ENCODE data around the gene PRKAR2B. TPM values are rescaled to one million over a fixed set of nuclear protein-coding genes. Genes with fewer than 3 reads are reported as not detected.
"Not testable (repeated sequence)": the region's sequence is repeated elsewhere in the genome, so short reads cannot be mapped to it uniquely, and the experiment has no call there.

The PRKAR2B gene
- total RNA-seq, 2 experiments from 2014 or later = 1.4 to 2.0 TPM

GRCh38 chr7:107155726-107156125 is 111.2 kb downstream of the PRKAR2B start:
- H3K36me3 Mint-ChIP-seq = not testable (repeated sequence)

DNA sequence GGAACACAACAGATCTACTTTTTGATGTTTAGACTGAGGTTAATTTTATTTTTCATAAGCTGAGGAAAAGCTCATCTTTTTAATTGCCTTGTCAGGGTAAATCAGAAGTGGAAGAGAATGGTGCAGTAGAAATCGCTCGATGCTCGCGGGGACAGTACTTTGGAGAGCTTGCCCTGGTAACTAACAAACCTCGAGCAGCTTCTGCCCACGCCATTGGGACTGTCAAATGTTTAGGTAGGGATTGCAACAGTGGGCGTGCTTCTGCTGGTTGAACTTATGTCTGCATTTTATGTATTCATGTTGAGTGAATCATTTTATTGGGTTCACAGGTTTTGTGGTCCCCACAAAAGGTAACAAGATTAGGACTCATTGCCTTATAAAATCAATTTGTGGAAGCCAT is 112.6 kb downstream of the PRKAR2B start:
- Mint-ChIP-seq H3K27ac (no peak overlapping the region), H3K4me3 (no peak overlapping the region), H3K9me3 (no peaks in the 10 kb centered on the region), H3K4me1 (no peaks in the 10 kb centered on the region), H3K36me3 (no peaks in the 10 kb centered on the region), H3K27me3 (no peaks in the 10 kb centered on the region)
- no peak for DNase-seq

More at GRCh38 chr7:107155726-107156125, 111.2 kb downstream of the PRKAR2B start:
- H3K4me3 Mint-ChIP-seq, DNase-seq, H3K9me3 Mint-ChIP-seq, H3K4me1 Mint-ChIP-seq, H3K27me3 Mint-ChIP-seq, H3K27ac Mint-ChIP-seq: not testable (repeated sequence)

- no peaks in the 10 kb centered on the region for H3K4me1 Mint-ChIP-seq
- H3K4me3 Mint-ChIP-seq = no peak overlapping the region
- no peak overlapping the region for H3K27ac Mint-ChIP-seq
- H3K36me3 Mint-ChIP-seq = no peaks in the 10 kb centered on the region
- no peak for DNase-seq
- no peaks in the 10 kb centered on the region for H3K27me3 Mint-ChIP-seq
- no peaks in the 10 kb centered on the region for H3K9me3 Mint-ChIP-seq
These were observed 113.5 kb downstream of the PRKAR2B start for GRCh38 chr7:107158028-107158427.

GRCh38 chr7:107160389-107160788 is 115.9 kb downstream of the PRKAR2B start:
- Mint-ChIP-seq H3K27me3 (no peaks in the 10 kb centered on the region), H3K4me1 (peaks cover 2% of the 10 kb centered on the region), H3K27ac (no peak overlapping the region), H3K36me3 (no peaks in the 10 kb centered on the region), H3K4me3 (no peak overlapping the region), H3K9me3 (no peaks in the 10 kb centered on the region)
- DNase-seq = no peak

- Mint-ChIP-seq H3K4me1 (peaks cover 4% of the 10 kb centered on the region), H3K9me3 (no peaks in the 10 kb centered on the region), H3K36me3 (no peaks in the 10 kb centered on the region), H3K27ac (no peak overlapping the region), H3K4me3 (no peak overlapping the region), H3K27me3 (no peaks in the 10 kb centered on the region)
- DNase-seq = no peak
These were observed 116.9 kb downstream of the PRKAR2B start for GRCh38 chr7:107161415-107161814.

- Mint-ChIP-seq H3K4me1 (peaks cover 7% of the 10 kb centered on the region), H3K27me3 (no peaks in the 10 kb centered on the region)
These were observed 118.0 kb downstream of the PRKAR2B start for GRCh38 chr7:107162475-107162874.

DNA sequence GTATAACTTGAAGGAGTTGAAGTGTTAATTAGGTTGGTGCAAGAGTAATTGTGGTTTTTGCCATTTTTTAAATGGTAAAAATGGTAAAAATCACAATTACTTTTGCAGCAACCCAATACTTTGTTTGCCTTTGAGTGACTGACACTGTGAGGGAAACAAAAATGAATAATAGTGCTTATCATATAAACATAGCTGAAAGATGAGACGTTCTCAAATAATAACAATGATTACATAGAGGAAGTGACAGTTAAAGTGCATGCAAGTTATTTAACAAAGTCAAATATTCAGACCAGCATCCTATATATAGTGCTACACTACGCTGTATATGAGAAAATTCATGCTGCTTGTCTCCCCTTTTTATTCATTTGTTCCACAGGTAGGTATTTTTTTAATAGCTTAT is 119.6 kb downstream of the PRKAR2B start:
- Mint-ChIP-seq H3K27me3 (peaks cover 4% of the 10 kb centered on the region), H3K27ac (no peak overlapping the region), H3K4me1 (peaks cover 7% of the 10 kb centered on the region), H3K4me3 (no peak overlapping the region), H3K36me3 (no peaks in the 10 kb centered on the region), H3K9me3 (no peaks in the 10 kb centered on the region)
- DNase-seq = no peak

More at GRCh38 chr7:107162475-107162874, 118.0 kb downstream of the PRKAR2B start:
- Mint-ChIP-seq H3K27ac (no peak overlapping the region), H3K36me3 (no peaks in the 10 kb centered on the region), H3K4me3 (no peak overlapping the region), H3K9me3 (no peaks in the 10 kb centered on the region)
- no peak for DNase-seq

DNA sequence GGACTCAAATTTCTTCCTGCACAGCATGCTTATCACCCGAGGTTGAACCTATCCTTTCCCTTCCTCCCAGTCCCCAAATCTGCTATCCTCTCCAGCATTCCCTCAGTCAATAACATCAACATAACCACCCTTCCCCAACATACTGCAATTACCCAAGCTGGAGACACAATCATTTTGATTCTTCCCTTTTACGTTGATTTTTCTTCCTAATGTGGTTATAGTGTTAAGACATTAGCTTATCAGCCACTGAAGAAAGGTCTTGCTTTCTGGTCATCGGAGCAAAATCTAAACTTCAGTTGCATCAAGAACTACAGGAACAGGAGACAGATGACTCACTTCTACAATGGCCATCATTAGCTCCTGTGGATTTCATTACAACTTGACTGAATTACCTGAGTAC is 120.8 kb downstream of the PRKAR2B start:
- no peak overlapping the region for H3K27ac Mint-ChIP-seq
- no peaks in the 10 kb centered on the region for H3K9me3 Mint-ChIP-seq
- H3K4me3 Mint-ChIP-seq = no peak overlapping the region

DNA sequence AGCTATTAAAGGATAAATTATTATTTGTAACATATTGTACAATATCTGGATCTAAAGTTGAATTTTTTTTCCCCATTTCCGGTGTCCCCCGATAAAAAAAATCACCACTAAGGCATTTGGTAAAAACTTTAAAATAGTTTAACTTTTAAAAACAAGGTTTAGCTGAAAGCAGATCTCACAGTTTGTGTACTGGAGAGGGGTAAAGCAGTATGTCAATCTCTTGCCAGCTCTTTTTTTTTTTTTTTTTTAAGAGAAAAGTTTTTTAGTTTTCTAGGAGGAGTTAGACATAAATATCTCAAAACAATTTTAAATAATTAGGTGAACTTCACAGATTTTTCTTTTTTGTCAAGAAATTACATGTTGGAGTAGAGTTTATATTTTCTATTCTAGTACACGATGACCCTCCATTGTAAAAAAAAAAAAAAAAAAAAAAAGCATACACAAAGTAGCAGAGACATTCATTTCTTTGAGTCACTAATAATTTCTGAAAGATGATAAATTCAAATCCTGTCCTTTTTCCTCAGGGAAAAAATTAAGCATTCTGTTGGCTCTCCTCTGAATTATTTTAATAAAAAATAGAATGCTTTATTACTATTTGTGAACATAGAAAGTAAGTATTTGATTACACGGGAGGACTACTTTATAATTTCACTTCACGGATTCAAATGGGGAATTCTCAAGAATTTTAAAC is 122.4 kb downstream of the PRKAR2B start:
- Mint-ChIP-seq H3K27ac (peak overlapping the region; percentile 99), H3K27me3 (peaks cover 4% of the 10 kb centered on the region), H3K4me3 (peak overlapping the region; percentile 99), H3K4me1 (peaks cover 15% of the 10 kb centered on the region), H3K9me3 (no peaks in the 10 kb centered on the region), H3K36me3 (peaks cover 11% of the 10 kb centered on the region)
- no peak for DNase-seq

More for the DNA sequence above, 120.8 kb downstream of the PRKAR2B start:
- no peak for DNase-seq
- Mint-ChIP-seq H3K4me1 (peaks cover 7% of the 10 kb centered on the region), H3K27me3 (peaks cover 4% of the 10 kb centered on the region), H3K36me3 (peaks cover 5% of the 10 kb centered on the region)

GRCh38 chr7:107167483-107168232 is 123.2 kb downstream of the PRKAR2B start:
- H3K9me3 Mint-ChIP-seq = no peaks in the 10 kb centered on the region
- H3K4me3 Mint-ChIP-seq = peak overlapping the region; percentile 99
- no peak for DNase-seq

GRCh38 chr7:107168233-107169119 is 124.0 kb downstream of the PRKAR2B start, which contains the start of gene HBP1:
TSS of gene HBP1 (plus strand) at chr7:107169003. CDS start at chr7:107179894, 10,891 bp downstream.
- H3K4me3 Mint-ChIP-seq = peak within 1 kb of the TSS; percentile 99
- H3K4me1 Mint-ChIP-seq = peaks cover 25% of the 10 kb centered on the region
- H3K27me3 Mint-ChIP-seq = peaks cover 4% of the 10 kb centered on the region
- peak within 1 kb of the TSS; percentile 99 for H3K27ac Mint-ChIP-seq
- DNase-seq = peak; percentile 95
- H3K9me3 Mint-ChIP-seq = no peaks in the 10 kb centered on the region
- peaks cover 14% of the 10 kb centered on the region for H3K36me3 Mint-ChIP-seq

More at GRCh38 chr7:107167483-107168232, 123.2 kb downstream of the PRKAR2B start:
- H3K36me3 Mint-ChIP-seq = peaks cover 11% of the 10 kb centered on the region
- H3K27me3 Mint-ChIP-seq = peaks cover 4% of the 10 kb centered on the region
- peaks cover 17% of the 10 kb centered on the region for H3K4me1 Mint-ChIP-seq
- peak overlapping the region; percentile 99 for H3K27ac Mint-ChIP-seq

- Mint-ChIP-seq H3K36me3 (peaks cover 14% of the 10 kb centered on the region), H3K27ac (peak overlapping the region; percentile 99), H3K9me3 (no peaks in the 10 kb centered on the region), H3K27me3 (peaks cover 4% of the 10 kb centered on the region), H3K4me3 (peak overlapping the region; percentile 99), H3K4me1 (peaks cover 32% of the 10 kb centered on the region)
- peak; percentile 90 for DNase-seq
These were observed 124.9 kb downstream of the PRKAR2B start for GRCh38 chr7:107169120-107170050.

DNA sequence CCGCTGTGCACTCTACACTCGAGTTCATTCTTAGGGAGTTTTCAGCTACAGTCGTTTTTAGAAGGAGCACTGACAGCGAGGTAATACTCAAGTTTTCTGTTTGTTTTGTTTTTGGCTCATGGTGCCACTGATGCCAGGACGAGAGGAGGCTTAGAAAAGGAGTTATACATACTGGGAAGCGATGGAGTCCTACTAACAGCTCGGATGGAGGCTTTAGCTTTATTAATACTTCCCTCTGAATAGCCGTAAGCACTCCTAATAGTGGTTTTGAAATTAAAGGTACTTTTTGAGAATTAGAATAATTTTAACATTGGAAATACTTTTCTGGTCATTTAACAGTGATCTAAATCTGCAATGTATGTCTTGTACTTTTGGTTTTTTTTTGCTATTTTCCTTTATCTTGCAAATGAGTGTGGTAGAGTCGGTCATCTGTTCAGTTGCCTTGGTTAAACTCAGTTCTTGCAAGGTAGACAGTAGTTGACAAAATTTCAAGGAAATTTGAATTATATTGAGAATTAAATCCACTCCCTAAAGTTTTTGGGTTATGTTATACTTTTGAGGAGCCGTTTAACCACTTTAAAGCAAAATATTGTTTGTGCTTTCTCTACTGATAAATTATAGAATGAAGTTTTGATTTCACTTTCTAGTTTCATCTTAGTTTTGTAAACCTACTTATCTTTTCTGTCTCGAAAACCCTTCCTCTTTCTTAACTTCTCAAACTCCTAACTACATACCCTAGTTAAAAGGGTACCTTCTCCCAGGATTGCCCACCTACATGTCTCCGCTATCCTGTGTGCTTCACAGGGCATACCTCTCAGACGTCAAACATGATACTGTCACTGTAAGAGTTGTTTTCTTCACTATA is 125.8 kb downstream of the PRKAR2B start:
- H3K36me3 Mint-ChIP-seq = peaks cover 14% of the 10 kb centered on the region
- H3K4me3 Mint-ChIP-seq = peak overlapping the region; percentile 99
- no peaks in the 10 kb centered on the region for H3K9me3 Mint-ChIP-seq
- peak overlapping the region; percentile 99 for H3K27ac Mint-ChIP-seq
- DNase-seq = no peak
- H3K27me3 Mint-ChIP-seq = peaks cover 4% of the 10 kb centered on the region
- H3K4me1 Mint-ChIP-seq = peaks cover 40% of the 10 kb centered on the region

Measured in activated naive CD8-positive, alpha-beta T cell treated with anti-CD3 and anti-CD28 coated beads for 36 hours (primary cell).